Activated CD4-positive, alpha-beta T cell treated with anti-CD3 and anti-CD28 coated beads, Interleukin-2, amount 50 U/mL, for 4 hours (primary cell): ENCODE measurements around the gene CIAO3.

Experiments used
- DNase-seq, 2 experiments: peaks; one replicate each; pipeline ENCODE4 v3.0.0-alpha.2; 2020

The CIAO3 gene

DNA sequence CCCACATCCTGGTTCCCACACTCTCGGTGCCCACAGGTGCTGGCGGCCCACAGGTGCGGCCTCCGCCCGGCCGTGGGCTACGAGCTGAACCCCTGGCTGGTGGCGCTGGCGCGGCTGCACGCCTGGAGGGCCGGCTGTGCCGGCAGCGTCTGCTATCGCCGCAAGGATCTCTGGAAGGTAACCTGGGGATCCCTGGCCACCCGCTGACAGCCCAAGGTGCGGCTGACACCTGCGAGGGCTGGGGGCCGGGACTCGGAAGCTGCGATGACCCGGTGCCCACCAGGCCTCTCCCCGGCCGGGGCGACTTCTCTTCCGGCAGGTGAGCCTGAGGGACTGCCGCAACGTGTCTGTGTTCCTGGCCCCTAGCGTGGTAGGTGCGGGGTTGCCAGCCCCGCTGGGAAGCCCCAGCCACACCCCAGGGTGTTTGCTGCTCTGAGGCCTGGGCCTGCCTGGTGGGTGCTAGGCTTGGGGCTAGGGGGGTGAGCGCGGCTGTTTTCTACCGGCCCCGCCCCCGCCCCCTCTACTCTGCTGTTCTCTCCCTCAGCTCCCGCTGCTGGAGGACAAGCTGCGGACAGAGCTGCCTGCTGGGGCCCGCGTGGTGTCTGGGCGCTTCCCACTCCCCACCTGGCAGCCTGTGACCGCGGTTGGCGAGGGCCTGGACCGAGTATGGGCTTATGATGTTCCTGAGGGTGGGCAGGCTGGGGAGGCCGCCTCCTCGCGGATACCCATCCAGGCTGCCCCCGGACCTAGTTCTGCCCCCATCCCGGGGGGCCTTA, 18.8 kb downstream of the CIAO3 start:
- DNase-seq, result no peak

DNA sequence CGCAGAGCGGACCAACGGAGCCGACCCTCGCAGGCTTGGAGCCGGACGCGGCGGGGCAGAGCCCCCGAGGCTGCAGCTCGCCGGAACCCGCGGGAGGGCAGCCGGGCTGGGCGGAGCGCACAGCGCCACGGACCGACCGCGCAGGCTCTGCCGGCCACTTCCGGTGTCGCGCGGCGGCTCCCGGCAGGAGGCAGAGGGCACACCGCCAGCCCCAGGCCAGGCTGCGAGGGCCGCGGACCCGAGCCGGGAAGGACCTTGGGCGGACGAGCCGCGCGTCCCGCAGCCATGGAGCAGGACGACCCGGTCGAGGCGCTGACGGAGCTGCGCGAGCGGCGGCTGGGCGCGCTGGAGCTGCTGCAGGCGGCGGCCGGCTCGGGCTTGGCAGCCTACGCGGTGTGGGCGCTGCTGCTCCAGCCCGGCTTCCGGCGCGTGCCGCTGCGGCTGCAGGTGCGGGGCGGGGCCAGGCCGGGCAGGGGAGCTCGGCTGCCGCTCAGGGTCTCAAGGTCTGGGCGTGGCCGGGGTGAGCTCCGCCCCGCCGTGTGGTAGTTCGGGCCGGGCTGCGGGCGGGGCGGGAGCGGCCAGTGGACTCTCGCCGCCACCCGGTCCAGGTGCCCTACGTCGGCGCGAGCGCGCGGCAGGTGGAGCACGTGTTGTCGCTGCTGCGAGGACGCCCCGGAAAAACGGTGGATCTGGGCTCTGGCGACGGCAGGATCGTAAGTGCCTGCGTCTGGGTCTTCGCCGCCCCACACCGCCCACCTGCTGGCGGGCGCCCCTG, 19.6 kb downstream of the CIAO3 start, which contains the start of gene ANTKMT:
Gene ANTKMT (plus strand): TSS at position 157 of the 775 bp plus-strand sequence. CDS start 129 bp downstream, at position 286.
- peak in 1 of 2 experiments; percentile 35 for DNase-seq

DNA sequence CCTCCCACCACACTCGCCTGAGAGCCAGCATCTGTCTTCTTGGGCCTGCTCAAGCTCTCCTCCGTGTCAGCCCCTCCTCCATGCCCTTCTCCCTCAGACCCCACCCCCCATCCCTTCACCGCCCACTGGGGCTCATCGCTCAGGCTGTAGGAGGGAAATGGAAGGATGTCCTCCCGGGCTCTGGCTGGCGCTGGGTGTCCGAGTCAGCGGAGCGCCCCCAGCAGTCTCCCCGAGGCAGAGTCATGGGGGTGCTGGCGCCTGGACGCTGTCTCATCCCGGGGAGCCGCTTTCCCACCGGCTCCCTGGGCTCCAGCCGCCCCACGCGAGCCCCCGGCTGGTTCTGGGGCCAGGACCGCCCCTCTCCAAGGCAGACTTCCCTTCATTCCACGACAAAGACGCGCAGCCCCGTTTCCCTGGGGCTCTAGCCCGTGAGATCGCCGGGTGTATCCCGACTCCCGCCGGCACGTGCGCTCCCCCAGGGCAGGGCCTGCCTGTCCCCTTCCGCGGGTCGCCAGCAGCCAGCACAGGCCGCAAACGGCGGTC, 20.3 kb downstream of the CIAO3 start:
- peak in 1 of 2 experiments; percentile 26 for DNase-seq

DNA sequence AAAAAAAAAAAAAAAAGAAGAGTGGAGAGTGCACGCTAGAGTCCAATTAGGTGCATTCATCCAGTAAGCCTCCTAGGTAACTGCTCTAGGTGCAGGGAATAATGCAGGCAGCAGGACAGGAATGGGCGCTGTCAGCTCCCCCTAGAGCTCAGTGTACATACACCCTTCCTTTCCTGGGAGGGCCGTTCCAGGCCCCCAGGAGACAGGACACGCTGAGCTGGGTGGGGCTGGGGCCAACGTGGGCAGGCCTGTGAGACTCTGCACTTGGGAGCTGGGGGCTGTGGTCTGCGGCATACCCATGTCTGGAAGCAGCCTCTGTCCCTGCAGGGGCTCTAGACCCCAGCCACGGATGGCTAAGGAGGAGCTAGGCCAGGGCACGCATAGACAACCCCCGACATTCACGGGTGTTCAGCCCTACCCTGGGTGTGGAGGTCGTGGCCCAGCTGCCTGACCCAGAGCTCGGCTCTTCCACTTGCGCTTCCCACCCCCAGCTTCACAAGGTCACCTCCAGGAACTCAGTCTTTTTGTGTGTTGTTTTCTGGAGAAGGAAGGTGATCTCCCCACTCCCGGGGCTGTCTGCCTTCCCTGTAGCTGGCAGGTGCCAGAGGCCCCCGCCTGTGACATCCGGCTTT, 20.9 kb downstream of the CIAO3 start:
- DNase-seq, result no peak

DNA sequence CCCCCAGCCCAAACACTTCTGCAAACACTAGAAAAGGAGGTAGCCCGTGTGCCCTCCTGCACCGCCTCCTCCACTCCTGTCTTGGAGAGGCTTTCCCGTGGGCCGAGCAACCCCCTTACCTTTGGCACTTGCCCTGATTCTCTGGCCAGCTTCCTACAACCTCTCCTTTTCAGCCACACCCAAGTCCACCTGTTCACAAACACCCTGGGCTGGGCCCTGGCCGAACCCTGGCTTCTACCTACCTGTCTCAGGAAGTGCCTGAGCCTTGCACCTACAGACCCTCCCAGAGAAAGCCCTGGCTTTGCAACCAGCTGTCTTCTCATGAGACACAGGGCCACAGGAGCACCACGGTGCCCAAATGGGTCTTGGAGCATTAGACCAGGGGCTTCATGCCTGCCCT, 21.9 kb downstream of the CIAO3 start:
- no peak for DNase-seq

DNA sequence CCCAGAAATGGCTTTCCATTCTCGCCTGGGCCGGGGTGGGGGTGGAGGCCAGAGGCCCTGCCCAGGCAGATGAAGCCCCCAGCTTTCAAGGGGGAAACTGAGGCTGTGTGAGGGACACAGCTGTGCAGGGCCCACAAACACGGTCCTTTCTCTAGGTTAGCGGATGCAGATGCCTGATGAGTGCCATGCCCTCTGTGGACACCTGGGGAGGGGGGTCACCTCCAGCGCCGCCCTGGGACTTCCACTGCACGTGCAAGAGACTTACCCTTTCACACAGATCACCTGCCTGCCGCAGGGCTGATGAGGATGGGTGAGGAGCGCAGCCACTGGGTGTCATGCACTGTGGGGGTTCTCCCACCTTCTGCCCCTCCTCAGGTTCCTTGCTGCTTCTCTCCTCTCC, 22.4 kb downstream of the CIAO3 start:
- no peak for DNase-seq

DNA sequence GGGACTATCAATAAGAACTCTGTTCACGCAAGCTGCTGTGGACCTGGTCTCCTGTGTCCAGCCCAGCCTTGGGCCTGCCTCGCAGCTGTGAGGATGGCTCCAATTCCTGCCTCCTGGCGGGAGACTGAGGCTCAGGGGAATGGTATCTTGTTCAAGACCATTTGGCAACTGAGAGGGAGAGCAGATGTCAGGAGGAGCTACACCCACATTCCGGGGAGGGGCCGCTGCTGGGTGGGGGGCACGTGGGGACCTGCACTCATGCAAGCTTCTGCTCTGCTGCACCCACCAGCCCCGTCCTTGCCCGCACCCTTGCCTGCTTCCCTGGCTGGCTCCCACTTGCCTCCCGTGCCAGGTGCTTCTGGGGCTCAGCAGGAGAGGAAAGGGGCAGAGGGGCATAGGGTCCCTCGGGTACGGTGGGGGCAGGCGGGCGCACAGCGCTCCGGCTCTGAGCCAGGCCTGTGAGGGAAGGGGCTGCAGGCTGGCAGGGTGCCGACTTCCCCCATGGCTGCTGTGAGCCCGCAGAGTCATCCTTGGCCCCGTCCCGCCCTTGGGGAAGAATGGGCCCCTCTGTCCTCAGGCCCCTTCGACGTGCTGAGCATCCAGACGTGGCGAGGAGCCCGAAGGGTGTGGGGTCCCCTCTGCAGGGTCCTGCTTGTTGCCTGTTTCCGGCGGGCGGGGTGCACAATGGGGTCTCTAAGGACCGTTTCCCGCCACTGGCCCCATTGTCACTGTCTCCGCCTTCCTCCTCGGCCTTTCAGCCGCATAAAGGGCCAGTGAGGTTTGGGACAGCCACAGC, 23.1 kb downstream of the CIAO3 start:
- no peak for DNase-seq

DNA sequence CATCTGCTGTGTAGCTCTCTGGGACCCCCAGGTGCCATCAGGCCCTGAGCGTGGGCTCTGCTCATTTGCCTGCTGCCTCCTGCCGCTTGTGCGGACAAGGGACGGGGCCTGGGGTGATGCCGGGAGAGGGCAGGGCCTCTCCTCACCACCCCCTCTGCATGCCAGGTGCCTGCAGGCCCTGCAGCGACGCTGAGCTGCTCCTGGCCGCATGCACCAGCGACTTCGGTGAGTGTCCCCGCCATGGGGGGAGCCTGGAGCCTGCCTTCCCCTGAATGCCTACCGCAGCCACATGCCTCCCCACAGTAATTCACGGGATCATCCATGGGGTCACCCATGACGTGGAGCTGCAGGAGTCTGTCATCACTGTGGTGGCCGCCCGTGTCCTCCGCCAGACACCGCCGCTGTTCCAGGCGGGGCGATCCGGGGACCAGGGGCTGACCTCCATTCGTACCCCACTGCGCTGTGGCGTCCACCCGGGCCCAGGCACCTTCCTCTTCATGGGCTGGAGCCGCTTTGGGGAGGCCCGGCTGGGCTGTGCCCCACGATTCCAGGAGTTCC, 23.9 kb downstream of the CIAO3 start:
- no peak for DNase-seq

DNA sequence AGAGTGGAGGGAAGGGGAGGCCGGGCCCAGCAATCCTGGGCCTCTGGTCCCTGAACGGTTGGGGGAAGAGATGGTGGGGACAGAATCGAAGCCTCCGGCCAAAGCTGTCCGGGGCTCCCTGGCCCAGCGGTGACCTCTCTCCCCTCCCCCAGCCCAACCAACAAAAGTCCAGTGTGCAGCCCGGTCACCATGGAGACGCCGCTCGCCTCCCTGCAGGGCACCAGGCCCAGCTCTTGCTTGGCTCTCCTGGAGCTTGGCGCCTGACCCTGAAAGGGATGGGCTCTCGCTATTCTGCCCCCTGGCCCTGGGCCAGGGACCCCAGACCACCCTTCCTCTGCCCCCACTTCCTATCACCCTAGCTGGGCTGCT, 24.6 kb downstream of the CIAO3 start:
- no peak for DNase-seq

DNA sequence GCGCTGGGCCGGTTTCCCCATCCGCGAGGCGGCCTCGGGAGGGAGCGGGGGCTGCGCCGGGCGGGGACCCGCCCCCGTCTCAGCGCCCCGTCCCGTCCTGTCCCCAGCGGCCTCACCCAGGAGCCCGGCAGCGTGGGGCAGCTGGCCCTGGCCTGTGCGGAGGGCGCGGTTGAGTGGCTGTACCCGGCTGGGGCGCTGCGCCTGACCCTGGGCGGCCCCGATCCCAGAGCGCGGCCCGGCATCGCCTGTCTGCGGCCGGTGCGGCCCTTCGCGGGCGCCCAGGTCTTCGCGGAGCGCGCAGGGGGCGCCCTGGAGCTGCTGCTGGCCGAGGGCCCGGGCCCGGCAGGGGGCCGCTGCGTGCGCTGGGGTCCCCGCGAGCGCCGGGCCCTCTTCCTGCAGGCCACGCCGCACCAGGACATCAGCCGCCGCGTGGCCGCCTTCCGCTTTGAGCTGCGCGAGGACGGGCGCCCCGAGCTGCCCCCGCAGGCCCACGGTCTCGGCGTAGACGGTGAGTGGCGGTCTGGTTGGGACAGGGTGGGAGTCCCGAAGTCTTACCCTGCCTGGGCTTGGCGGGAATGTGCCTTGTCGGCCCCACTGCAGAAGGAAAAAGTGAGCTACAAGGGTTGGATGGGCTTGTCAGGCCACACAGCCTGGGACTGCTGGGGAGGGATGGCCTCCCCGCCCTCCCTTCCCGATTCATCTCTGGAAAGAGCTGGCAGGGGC, 25.2 kb downstream of the CIAO3 start:
- no peak for DNase-seq

DNA sequence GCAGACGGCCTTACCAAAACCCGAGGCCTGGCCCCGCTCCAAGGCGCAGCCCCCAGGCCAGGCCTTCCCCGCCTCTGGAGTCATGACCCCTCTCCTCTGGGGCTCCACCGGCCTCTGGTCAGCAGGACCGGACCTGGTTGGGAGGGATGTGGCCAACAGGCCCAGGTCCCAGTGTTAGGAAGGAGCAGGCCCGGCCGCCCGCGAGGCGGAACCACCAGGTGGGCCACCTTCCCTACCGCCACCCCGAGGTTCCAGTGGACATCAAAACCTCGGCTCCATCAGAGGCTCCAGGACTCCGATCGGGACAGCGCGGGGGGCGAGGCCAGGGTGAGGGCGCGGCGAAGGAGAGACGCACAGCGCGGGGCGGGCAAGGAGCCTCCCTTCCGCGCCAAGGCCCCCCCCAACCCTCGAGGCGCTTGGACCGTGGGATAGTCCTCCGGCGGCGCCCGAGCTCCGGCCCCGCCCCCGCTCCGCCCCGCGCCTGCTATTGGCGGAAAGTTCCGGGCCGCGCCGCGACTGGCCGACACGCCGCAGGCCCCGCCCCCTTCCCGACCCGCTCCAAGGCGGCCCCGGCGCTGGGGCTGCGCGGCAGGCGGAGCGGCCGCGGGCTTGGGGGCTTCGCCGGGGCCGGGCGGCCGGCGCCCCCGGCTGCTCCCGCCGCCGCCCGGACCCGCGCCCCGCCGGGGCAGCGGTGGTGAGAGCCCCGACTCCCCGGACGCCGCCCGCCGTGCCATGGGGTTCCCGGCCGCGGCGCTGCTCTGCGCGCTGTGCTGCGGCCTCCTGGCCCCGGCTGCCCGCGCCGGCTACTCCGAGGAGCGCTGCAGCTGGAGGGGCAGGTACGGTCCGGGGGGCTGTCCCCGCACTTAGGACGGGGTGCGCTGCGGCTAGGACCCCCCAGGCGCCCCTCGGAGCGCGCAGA, 26.0 kb downstream of the CIAO3 start, which contains the start of gene METRN:
Gene METRN (plus strand): TSS at position 561 of the 919 bp plus-strand sequence. CDS start 172 bp downstream, at position 733.
- DNase-seq, result peak; percentile 82

DNA sequence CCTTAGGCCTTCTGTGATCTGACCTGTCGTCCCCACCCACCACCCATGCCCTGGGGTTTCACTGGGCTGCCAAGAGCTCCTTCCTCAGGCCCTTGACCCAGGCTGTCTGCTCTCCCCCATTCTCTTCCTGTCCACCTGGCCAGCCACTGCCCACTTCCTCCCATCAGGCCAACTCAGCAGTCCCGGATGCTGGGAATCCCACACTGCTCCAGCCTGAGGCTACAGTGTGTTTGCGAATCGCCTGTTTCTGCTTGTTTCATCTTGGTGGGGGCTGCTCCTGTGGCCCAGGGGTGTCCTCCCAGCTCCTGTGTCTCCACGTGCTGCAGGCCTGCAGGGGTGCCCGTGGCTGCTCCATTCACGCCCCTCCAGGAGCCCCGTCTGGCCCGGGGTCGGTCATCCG, 26.7 kb downstream of the CIAO3 start:
- no peak for DNase-seq

DNA sequence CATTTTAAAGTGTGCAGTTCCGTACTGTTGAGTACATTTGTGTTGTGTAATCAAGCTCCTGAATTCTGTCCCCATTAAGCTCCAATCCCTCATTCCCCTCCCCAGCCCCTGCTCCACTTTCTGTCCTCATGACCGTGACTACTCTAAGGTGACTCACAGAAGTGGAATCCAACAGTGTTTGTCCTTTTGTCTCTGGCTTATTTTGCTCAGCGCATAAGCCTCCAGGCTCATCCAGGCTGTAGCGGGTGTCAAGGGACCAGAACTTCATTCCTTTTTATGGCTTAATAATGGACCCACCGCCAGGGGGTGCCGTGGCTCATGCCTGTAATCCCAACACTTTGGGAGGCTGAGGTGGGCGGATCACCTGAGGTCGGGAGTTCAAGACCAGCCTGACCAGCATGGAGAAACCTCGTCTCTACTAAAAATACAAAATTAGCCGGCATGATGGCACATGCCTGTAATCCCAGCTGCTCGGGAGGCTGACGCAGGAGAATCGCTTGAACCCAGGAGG, 28.0 kb downstream of the CIAO3 start:
- peak; percentile 38 to 40 for DNase-seq

DNA sequence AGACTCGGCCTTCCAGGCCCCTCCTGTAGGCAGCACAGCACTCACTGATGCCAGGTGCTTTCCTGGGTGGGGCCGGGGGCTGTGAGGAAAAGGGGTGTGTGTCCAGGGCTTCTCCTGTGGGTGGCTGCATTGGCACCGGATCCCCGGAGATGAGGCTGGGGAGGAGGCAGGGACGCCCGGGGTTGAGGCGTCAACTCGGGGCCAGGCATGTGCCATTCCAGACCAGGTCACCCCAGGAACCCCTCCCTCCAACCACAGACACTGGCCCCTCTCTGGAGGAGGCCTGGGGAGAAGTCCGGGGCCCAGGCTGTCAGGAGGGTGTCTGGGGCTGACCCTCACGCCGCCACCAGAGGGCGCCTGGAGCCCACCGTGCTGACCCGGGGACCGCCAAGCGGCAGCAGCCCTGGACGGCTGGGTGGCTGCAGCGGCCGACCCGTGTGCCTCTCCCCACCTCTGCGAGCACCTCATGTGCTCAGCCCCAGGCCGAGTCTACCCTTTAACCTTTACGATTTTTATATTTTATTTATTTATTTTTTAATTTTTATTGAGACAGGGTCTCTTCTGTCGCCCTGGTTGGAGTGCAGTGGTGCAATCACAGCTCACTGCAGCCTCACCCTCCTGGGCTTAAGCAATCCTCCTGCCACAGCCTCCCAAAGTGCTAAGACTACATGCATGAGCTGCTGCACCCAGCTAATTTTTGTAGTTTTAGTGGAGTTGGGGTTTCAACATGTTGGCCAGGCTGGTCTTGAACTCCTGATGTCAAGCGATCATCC, 29.1 kb downstream of the CIAO3 start:
- DNase-seq, result peak; percentile 73 to 74

DNA sequence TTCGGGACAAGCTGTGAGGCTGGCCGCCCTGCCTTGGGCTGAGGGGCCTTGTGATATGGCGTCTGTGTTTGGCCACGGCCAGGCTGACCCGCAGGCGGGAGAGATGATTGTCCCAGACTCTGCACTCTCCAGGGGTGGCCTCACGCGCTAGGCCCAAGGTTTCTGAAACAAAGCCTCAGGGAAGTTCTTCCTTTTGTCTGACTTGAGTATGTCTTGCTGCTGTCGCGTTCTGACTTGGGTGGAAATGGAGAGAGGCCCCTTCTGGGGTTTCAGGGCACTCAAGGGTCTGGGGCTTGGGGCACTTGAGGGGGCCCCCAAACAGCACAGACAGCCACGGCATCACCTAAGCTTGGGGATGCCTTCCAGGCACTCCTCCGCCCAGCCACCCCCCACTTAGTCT, 29.7 kb downstream of the CIAO3 start:
- no peak for DNase-seq

DNA sequence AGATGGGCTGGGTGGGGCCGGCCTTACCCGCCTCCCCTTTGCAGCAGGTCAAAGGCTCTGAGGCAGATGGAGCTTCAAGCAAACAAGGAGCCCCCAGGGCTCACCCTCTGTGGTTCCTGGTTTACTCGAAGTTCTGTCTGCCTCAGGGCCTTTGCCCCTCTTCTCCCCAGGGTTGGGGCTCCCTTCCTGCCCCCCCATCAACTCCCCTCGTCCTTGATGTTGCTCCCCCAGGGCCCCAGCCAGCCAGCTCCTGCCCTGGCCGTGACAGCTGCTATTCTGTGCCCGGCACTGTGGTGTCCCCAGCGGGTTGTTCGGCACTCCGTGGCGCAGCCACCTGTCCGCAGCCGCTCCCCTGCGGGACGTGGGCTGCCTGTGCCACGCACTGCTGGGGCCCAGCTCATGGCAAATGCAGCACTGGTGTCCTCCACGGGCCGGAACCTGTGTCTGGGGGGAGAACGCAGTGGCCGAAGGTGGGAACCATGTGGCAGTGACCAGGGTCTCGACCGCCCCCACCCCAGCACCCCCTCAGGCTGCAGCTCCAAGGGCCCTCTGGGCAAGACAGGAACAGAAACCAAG, 30.2 kb downstream of the CIAO3 start:
- no peak for DNase-seq

DNA sequence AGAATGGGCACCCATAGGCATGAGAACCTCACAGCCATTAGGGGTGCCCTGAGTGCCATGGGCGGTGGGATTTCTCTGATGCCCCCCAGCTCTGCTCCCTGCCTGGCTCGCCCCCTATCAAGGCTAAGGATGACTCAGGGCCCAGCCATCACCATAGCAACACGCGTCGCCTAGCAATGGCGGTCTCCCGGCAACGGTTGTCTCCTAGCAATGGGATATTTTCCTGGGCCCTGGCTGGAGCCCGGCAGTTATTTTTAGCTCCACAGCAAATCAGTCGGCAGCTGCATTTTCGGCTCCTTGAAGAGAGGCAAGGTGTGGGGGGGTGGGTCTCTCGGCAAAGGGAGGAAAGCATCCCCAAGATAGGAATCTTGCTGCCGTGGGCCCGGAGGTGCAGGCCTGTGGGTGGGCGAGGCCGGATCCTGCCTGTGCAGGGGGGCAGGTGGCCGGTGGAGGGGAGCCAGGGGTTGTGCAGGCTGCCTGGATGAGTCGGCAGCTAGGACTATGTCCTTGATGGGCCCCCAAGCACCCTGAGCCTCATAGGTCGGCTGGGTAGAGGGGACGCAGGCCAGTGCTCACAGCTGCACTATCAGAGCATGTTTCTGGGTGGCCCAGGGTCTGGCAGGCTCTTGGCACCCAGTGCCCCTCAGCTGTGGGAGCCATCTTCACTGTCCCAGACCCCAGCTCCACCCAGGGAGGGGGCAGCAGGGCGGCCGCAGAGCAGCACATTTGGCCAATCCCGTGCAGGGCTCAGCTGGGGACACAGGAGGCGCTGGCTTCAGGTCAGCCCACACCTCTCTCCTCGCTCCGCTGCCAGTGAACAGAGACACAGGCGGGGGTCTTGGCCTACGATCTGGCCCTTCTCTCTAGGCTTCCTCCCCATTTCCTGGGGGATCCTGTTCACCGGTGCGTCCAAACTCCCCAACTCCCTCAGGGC, 31.0 kb downstream of the CIAO3 start:
- no peak for DNase-seq

DNA sequence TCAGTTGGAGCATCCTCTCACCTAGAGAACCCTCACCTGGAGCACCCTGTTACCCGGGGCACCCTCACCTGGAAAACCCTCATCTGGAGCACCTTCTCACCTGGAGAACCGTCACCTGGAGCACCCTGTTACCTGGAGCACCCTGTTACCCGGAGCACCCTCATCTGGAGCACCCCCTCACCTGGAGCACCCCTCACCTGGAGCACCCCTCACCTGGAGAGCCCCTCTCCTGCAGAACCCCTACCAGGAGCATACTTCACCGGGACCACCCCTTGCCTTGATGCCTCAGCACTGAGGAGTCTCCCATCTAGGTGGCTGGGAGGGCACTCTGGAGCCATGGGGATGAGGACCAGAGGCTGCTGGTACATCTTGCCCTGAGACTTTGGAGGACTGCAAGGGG, 31.8 kb downstream of the CIAO3 start:
- DNase-seq, result no peak
